ENCODE results near the gene ARHGAP23.

DNA sequence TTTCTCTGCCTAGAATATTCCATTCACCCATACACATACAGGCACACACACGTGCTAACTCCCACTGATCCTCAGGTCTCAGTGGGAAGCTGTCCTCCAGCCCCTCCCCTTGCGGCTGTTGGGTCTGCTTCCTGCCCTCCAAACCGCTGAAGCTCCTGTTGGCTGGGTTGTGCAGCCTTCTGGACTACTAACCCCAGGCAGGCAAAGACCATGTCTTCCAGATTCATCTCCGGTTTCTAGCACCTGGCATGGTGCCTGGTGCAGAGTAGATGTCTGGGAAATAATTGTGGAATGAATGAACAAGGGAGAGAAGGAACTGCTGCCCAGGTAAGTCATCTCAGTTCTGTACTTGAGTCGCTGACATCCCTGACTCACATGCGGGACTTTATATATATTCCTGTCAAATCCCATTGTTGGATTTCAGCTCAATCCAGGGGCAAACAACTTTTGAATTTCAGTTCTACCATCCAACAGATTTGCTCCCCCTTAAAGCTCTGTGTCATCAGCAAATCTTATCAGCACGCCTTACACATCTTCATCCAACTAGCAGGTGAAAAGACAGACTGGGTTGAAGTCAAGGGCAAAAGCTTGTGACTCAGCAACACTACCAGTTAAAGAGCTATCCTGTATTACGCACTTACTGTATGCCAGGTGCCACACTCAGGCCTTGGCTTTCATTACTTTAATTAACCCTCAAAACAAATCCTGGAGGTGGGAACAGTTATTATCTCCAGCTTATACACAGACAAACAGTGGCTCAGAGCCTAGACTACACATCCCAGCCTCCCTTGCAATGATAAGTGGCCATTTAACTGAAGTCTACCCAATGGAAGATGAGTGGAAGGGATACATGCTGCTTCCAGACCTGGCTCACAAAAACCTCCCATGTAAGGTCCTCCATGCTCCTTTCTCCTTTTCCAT is 126.4 kb downstream of the ARHGAP23 start:
- TF ChIP-seq POLR2A (IDR thresholded peaks at IDR 0.05; ENCODE audit: low read length) (no peak), GATA1 (IDR thresholded peaks at IDR 0.05; ENCODE audit: low read depth, low read length) (no peak)

Measured in erythroblast (primary cell).